Upper lobe of left lung (tissue), 4 donors: ENCODE measurements around the gene PTPN21.

Experiments
- POLR2A ChIP-seq, 4 donors: fragments of 450-650 bp; IDR thresholded peaks; one replicate each; pipeline ENCODE4 v1.5.1; 2016 to 2017; ENCODE audit warnings: antibody characterized with exemption in 4 of 4, mild to moderate bottlenecking in 2 of 4
- POLR2AphosphoS5 ChIP-seq, 2 donors: sonication (generic); formaldehyde crosslinking; IDR thresholded peaks; one replicate each; pipeline ENCODE4 v1.5.1; 2017; ENCODE audit warnings: antibody characterized with exemption in 2 of 2
- TF ChIP-seq, protein P1 (sequence below), 6 experiments: fragments of 450-650 bp in 4 of 6; fragments of 200-600 bp in 2 of 6; sonication (generic) in 2 of 6; IDR thresholded peaks; one replicate each; pipeline ENCODE4 v1.5.1; 2016 to 2019; ENCODE audit warnings: antibody characterized with exemption in 6 of 6

DNA sequence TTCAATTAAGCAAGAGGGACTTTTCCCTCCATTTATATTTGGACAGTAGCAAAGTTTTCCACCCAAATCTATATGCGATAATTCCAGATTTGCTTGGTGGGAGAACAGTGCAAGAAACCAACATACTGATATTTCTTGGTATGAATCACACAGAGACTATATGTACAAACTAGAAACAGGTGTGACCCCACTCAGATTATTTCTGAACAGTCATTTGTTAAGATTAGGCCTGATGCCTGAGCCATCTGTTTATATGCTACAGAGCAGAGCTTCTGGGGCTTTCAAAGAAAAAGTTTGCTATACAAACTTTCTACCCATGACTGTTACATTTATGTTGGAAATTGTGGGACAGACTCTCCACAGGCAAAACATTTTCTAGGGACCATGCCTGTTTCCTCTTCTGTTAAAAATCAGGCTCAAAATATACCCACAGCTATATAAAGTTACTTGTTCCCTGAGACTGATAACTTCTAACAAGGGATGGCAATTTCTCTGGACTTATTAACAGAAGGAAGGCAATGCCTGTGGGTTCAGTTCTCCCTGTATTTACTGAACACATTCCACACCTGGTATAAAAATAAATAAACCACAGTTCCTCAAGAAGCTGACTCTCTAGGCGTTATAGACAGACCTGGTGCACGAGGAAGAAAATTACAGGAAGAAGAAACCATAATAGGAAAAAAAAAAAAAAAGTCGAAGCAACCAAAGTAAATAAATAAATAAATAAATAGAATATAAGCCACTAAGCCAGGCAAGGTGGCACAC lies 8.0 kb downstream of the PTPN21 start:
- TF ChIP-seq, protein P1, sequence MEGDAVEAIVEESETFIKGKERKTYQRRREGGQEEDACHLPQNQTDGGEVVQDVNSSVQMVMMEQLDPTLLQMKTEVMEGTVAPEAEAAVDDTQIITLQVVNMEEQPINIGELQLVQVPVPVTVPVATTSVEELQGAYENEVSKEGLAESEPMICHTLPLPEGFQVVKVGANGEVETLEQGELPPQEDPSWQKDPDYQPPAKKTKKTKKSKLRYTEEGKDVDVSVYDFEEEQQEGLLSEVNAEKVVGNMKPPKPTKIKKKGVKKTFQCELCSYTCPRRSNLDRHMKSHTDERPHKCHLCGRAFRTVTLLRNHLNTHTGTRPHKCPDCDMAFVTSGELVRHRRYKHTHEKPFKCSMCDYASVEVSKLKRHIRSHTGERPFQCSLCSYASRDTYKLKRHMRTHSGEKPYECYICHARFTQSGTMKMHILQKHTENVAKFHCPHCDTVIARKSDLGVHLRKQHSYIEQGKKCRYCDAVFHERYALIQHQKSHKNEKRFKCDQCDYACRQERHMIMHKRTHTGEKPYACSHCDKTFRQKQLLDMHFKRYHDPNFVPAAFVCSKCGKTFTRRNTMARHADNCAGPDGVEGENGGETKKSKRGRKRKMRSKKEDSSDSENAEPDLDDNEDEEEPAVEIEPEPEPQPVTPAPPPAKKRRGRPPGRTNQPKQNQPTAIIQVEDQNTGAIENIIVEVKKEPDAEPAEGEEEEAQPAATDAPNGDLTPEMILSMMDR (IDR thresholded peaks at IDR 0.05): no peak
- TF ChIP-seq POLR2AphosphoS5 (IDR thresholded peaks at IDR 0.05): no peak
- TF ChIP-seq POLR2A (IDR thresholded peaks at IDR 0.05): no peak
